GM23338 (cell line): ENCODE measurements around the gene PI4K2A. TPM values are rescaled to one million over a fixed set of nuclear protein-coding genes. Genes with fewer than 3 reads are reported as not detected.

Source experiments
- CREB1 ChIP-seq: fragments of 250-450 bp; sonication (Bioruptor Pico); IDR thresholded peaks from 2 replicates; pipeline ENCODE4 v1.5.0; 2020; ENCODE audit warnings: low read depth, mild to moderate bottlenecking, moderate library complexity
- CTCF ChIP-seq, 2 experiments: fragments of 200-600 bp in 1 of 2; sonication (generic) in 1 of 2; conservative IDR thresholded peaks; 2 replicates each; pipeline versions ENCODE4 v1.5.1 to v1.6.1; 2016 to 2017; ENCODE audit warnings: antibody characterized with exemption in 2 of 2, low read depth in 2 of 2, mild to moderate bottlenecking in 2 of 2, moderate library complexity in 1 of 2
- EZH2 ChIP-seq: fragments of 200-600 bp; sonication (generic); IDR thresholded peaks from one replicate; pipeline ENCODE4 v1.8.0; 2017; ENCODE audit warnings: antibody characterized with exemption, mild to moderate bottlenecking, low read depth; ENCODE audit not compliant: unreplicated experiment
- EZH2phosphoT487 ChIP-seq: fragments of 200-600 bp; sonication (generic); IDR thresholded peaks from one replicate; pipeline ENCODE4 v1.8.1; 2018; ENCODE audit warnings: antibody characterized with exemption; ENCODE audit not compliant: unreplicated experiment
- JUNB ChIP-seq: IDR thresholded peaks from one replicate; pipeline ENCODE4 v1.6.1; 2016; ENCODE audit warnings: antibody characterized with exemption; ENCODE audit not compliant: unreplicated experiment
- NANOG ChIP-seq: IDR thresholded peaks from 2 replicates; pipeline ENCODE4 v1.6.1; 2016; ENCODE audit warnings: antibody characterized with exemption, borderline replicate concordance
- POLR2AphosphoS5 ChIP-seq: IDR thresholded peaks from 2 replicates; pipeline ENCODE4 v1.6.1; 2016; ENCODE audit warnings: antibody characterized with exemption, low read depth
- REST ChIP-seq: IDR thresholded peaks from one replicate; pipeline ENCODE4 v1.6.1; 2018; ENCODE audit warnings: antibody characterized with exemption; ENCODE audit not compliant: unreplicated experiment
- STAT1 ChIP-seq: IDR thresholded peaks from one replicate; pipeline ENCODE4 v1.6.1; 2016; ENCODE audit warnings: antibody characterized with exemption; ENCODE audit not compliant: unreplicated experiment
- ZNF114 ChIP-seq: fragments of 250-450 bp; sonication (Bioruptor Pico); IDR thresholded peaks from 2 replicates; pipeline ENCODE4 v1.5.0; 2020; ENCODE audit warnings: mild to moderate bottlenecking, moderate library complexity
- ZNF331 ChIP-seq: fragments of 250-450 bp; sonication (Bioruptor Pico); IDR thresholded peaks from 2 replicates; pipeline ENCODE4 v1.5.0; 2020; ENCODE audit warnings: low read depth, mild to moderate bottlenecking, moderate library complexity
- ZNF462 ChIP-seq: fragments of 250-450 bp; sonication (Bioruptor Pico); IDR thresholded peaks from 2 replicates; pipeline ENCODE4 v1.5.0; 2020; ENCODE audit warnings: mild to moderate bottlenecking, moderate library complexity
- polyA plus RNA-seq: library from polyadenylated mRNA; unstranded; fragments of >200 nt; fragmentation: Nextera tagmentation; extraction: Ambion mirVana; gene quantifications from 2 replicates; pipeline ENCODE4 v1.2.1, GENCODE V29; 2016
- total RNA-seq: library from RNA; depleted of rRNA; stranded (reverse); fragments of >200 nt; shearing (Covaris generic); gene quantifications from 2 replicates; pipeline ENCODE4 v1.2.3, GENCODE V29; 2014

The PI4K2A gene
- total and polyA plus RNA-seq, 2 experiments from 2014 or later, result 8.1 to 29.2 TPM

GRCh38 chr10:97707134-97707861 is 66.8 kb downstream of the PI4K2A start (continued):
- TF ChIP-seq ZNF462 (no peak), REST (no peak), JUNB (no peak), CTCF (conservative IDR thresholded peaks at IDR 0.05; ENCODE audit: low read depth in 2 of 2) (no peak), EZH2 (no peak), POLR2AphosphoS5 (no peak), ZNF331 (CRISPR knock-in tag) (no peak), STAT1 (no peak), ZNF114 (no peak), EZH2phosphoT487 (no peak), CREB1 (CRISPR knock-in tag) (no peak), NANOG (no peak)
